GM12878 (cell line): ENCODE results near the gene LGMN. TPM values are rescaled to one million over a fixed set of nuclear protein-coding genes. Genes with fewer than 3 reads are reported as not detected.

Experiments
- ATAC-seq: fragments of 200-7000 bp; cut with Tn5 transposase; 3 replicates; pipeline ENCODE4 v1.9.1; 2020; ENCODE audit warnings: mild to moderate bottlenecking, moderate library complexity
- BruUV-seq: library from RNA; stranded (reverse); fragments of 400-500 nt; replicated peaks from 2 replicates; lab custom pipeline; 2021; lab: Mats Ljungman, UMichigan
- CTCF ChIA-PET: fragments of 300-600 bp; sonication (Branson Sonifier 250); formaldehyde crosslinking; extraction: SDS; loops from one replicate; lab custom pipeline; 2021; ENCODE audit warnings: inconsistent platforms; lab: Yijun Ruan, JAX
- POLR2A ChIA-PET: fragments of 350-600 bp; formaldehyde crosslinking; extraction: SDS; loops from one replicate; lab custom pipeline; 2021; ENCODE audit warnings: inconsistent platforms; lab: Charles Lee
- RAD21 ChIA-PET: fragments of 300-600 bp; sonication (Branson Sonifier 250); formaldehyde crosslinking; loops from one replicate; lab custom pipeline; 2023; ENCODE audit warnings: antibody characterized with exemption; ENCODE audit not compliant: unreplicated experiment; lab: Charles Lee
- SMC1A ChIA-PET: fragments of 300-600 bp; sonication (Branson Sonifier 250); formaldehyde crosslinking; loops from one replicate; lab custom pipeline; 2023; ENCODE audit not compliant: unreplicated experiment, uncharacterized antibody; lab: Charles Lee
- DNase-seq: peaks from one replicate; pipeline ENCODE4 v3.0.0-alpha.2; 2011; ENCODE audit warnings: low read depth, low spot score
- FAIRE-seq: peaks from 3 replicates; lab custom pipeline; 2011; peaks lifted over from hg19 to GRCh38; lab: Jason Lieb, UNC
- H2AFZ ChIP-seq: 2 replicates; pipeline ENCODE4 v1.6.0; 2011; ENCODE audit warnings: low read depth, low read length, control low read depth; ENCODE audit not compliant: control insufficient read depth
- H3K27ac ChIP-seq: 2 replicates; pipeline ENCODE4 v1.5.1; 2011; ENCODE audit warnings: control low read depth; ENCODE audit not compliant: control insufficient read depth, insufficient read depth
- H3K27me3 ChIP-seq, 2 experiments: replicated peaks in 1 of 2; 2 replicates each; pipeline versions ENCODE4 v1.6.0 to v1.6.1; 2011; ENCODE audit warnings: low read length in 1 of 2; ENCODE audit not compliant: control insufficient read depth in 2 of 2, insufficient read depth in 2 of 2
- H3K36me3 ChIP-seq, 2 experiments: 2 replicates each; pipeline ENCODE4 v1.5.1; 2011; ENCODE audit warnings: low read length in 1 of 2; ENCODE audit not compliant: control insufficient read depth in 2 of 2, insufficient read depth in 2 of 2
- H3K4me1 ChIP-seq: 2 replicates; pipeline ENCODE4 v1.6.1; 2011; ENCODE audit warnings: mild to moderate bottlenecking, low read length, moderate library complexity, mixed read lengths; ENCODE audit not compliant: control insufficient read depth, insufficient read depth
- H3K4me2 ChIP-seq: 2 replicates; pipeline ENCODE4 v1.6.0; 2011; ENCODE audit warnings: control low read depth; ENCODE audit not compliant: control insufficient read depth, insufficient read depth
- H3K4me3 ChIP-seq: fragments of 200-600 bp; sonication (generic); 2 replicates; pipeline ENCODE4 v1.5.1; 2016
- H3K79me2 ChIP-seq: 2 replicates; pipeline ENCODE4 v1.6.0; 2011; ENCODE audit warnings: low read length; ENCODE audit not compliant: control insufficient read depth, insufficient read depth
- H3K9ac ChIP-seq: 2 replicates; pipeline ENCODE4 v1.8.0; 2011; ENCODE audit warnings: low read length, control low read depth, mixed read lengths; ENCODE audit not compliant: control insufficient read depth, insufficient read depth
- H3K9me3 ChIP-seq: replicated peaks from 3 replicates; pipeline ENCODE4 v1.5.1; 2011; ENCODE audit warnings: mild to moderate bottlenecking, low read length; ENCODE audit not compliant: control insufficient read depth, insufficient read depth
- H4K20me1 ChIP-seq: 2 replicates; pipeline ENCODE4 v1.6.0; 2011; ENCODE audit not compliant: control insufficient read depth, insufficient read depth
- EGR1 ChIP-seq, 2 experiments: IDR thresholded peaks; 1 replicate in 1 of 2; 2 replicates in 1 of 2; pipeline ENCODE4 v1.6.1; 2011 to 2012; ENCODE audit warnings: low read depth in 2 of 2, low read length in 2 of 2, borderline replicate concordance in 1 of 2, mild to moderate bottlenecking in 1 of 2, moderate library complexity in 1 of 2
- MEF2B ChIP-seq: fragments of 450-650 bp; IDR thresholded peaks from 2 replicates; pipeline ENCODE4 v1.6.1; 2018; ENCODE audit warnings: mild to moderate bottlenecking, moderate library complexity; ENCODE audit not compliant: partially characterized antibody, poor library complexity, severe bottlenecking
- RB1 ChIP-seq: fragments of 450-650 bp; formaldehyde crosslinking; IDR thresholded peaks from 2 replicates; pipeline ENCODE4 v1.6.1; 2017; ENCODE audit warnings: mild to moderate bottlenecking, borderline replicate concordance
- TBL1XR1 ChIP-seq: IDR thresholded peaks from 2 replicates; pipeline ENCODE4 v1.6.1; 2012; ENCODE audit warnings: low read depth, low read length, improper control_type of control experiment
- WGBS: methylation state at CpG from one replicate; pipeline ENCODE4 v1.1.6; 2016; ENCODE audit warnings: low lambda C conversion rate; ENCODE audit not compliant: insufficient replicate concordance, insufficient coverage; ENCODE audit errors: missing lambda C conversion rate; 5-methylcytosine and 5-hydroxymethylcytosine counted together
- in situ Hi-C: fragments of 300-500 bp; cut with MboI; formaldehyde crosslinking; loops from 9 replicates; pipeline ENCODE4 v1.14.3; 2018; ENCODE audit warnings: mixed read lengths
- intact Hi-C: fragments of 100-400 bp; cut with micrococcal nuclease; formaldehyde crosslinking; loops from one replicate; pipeline ENCODE4 v1.14.2; 2022; ENCODE audit not compliant: unreplicated experiment
- polyA plus RNA-seq, 11 experiments: library from polyadenylated mRNA; depleted of rRNA in 4 of 11; unstranded in 6 of 11; stranded (reverse) in 5 of 11; fragments of >200 nt; fragmentation: Nextera tagmentation in 4 of 11; fragmentation: Illumina TruSeq in 1 of 11; extraction: Ambion mirVana in 4 of 11; extraction: Trizol in 1 of 11; gene quantifications; 1 replicate in 1 of 11; 2 replicates in 10 of 11; pipeline versions ENCODE4 v1.2.1 to v1.2.3, GENCODE V29; 2011 to 2016; ENCODE audit warnings: inconsistent platforms in 2 of 11, missing spikeins in 2 of 11, low read depth in 1 of 11
- total RNA-seq, 4 experiments: library from RNA; depleted of rRNA in 3 of 4; stranded (reverse); fragments of >200 nt in 3 of 4; fragmentation: Illumina TruSeq in 1 of 4; extraction: Trizol in 1 of 4; gene quantifications; 2 replicates each; pipeline versions ENCODE4 v1.2.1 to v1.2.3, GENCODE V29; 2013 to 2021
- TF ChIP-seq, protein P1 (sequence below): IDR thresholded peaks from 2 replicates; pipeline ENCODE4 v1.6.1; 2012; ENCODE audit warnings: mild to moderate bottlenecking, low read depth, low read length
- TF ChIP-seq, protein P2 (sequence below): IDR thresholded peaks from 2 replicates; pipeline ENCODE4 v1.6.1; 2012; ENCODE audit warnings: low read length, inconsistent platforms

Gene LGMN
- total and polyA plus RNA-seq, 10 of the 15 experiments (the other 5 are each of a cell fraction or from before 2014, with no cell fraction given) = 0.71 to 192 (median 3.9) TPM

DNA sequence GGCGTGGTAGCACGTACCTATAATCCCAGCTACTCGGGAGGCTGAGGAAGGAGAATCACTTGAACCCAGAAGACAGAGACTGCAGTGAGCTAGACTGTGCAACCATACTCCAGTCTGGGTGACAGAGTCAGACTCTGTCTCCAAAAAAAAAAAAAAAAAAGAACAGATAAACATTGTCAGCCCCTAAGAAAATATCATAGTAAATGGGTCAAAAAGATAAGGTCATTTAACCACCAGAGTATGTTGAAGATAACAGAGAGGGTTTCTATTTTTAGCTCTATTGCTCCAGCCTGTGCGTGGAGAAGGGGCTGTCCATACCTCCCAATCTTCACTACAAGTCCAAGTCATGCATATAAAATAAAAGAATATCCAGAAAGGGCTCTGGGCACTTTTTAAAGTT is 15.4 kb downstream of the LGMN start:
- no peaks in the 10 kb centered on the region; the same call in 1 of the 2 replicates for H3K79me2 ChIP-seq
- no peak overlapping the region for H3K9ac ChIP-seq
- ChIA-PET POLR2A (interaction anchor here (0.7 kb wide), 1 partner anchor 147 kb away, joined by 7 read pairs; no protein-coding TSS in a partner anchor), CTCF (interaction anchor here (0.8 to 1.7 kb wide), 2 partner anchors 16 to 20 kb away, joined by 3 to 4 read pairs; no protein-coding TSS in a partner anchor), RAD21 (interaction anchor here (0.7 to 1.0 kb wide), 2 partner anchors 27 to 349 kb away, joined by 3 to 4 read pairs; no protein-coding TSS in a partner anchor), SMC1A (interaction anchor here (0.6 to 1.7 kb wide), 6 partner anchors 11 to 156 kb away, joined by 3 to 4 read pairs (median 4); no protein-coding TSS in a partner anchor)
- peaks cover 19% of the 10 kb centered on the region for H3K4me1 ChIP-seq
- H3K4me2 ChIP-seq = no peak overlapping the region
- no TSS peak for BruUV-seq
- H3K27me3 ChIP-seq = no peaks in the 10 kb centered on the region
- FAIRE-seq (no peak), ATAC-seq (no peak), DNase-seq (no peak)
- H3K36me3 ChIP-seq = peaks cover 1% of the 10 kb centered on the region in 2 experiments; a peak in 3 of 4 replicates
- H3K4me3 ChIP-seq = no peak overlapping the region
- in situ Hi-C loops = no loop called here
- H3K9me3 ChIP-seq = peaks cover 6% of the 10 kb centered on the region; the same call in 2 of the 3 replicates
- no peak overlapping the region for H2AFZ ChIP-seq
- H4K20me1 ChIP-seq = no peaks in the 10 kb centered on the region
- intact Hi-C loops = no loop called here
- TF ChIP-seq EGR1 (IDR thresholded peaks at IDR 0.05; ENCODE audit: borderline replicate concordance in 1 of 2, low read depth in 2 of 2, low read length in 2 of 2) = no peak
- no peak for TF ChIP-seq RB1
- no peak for TF ChIP-seq MEF2B
- TF ChIP-seq, protein P1, sequence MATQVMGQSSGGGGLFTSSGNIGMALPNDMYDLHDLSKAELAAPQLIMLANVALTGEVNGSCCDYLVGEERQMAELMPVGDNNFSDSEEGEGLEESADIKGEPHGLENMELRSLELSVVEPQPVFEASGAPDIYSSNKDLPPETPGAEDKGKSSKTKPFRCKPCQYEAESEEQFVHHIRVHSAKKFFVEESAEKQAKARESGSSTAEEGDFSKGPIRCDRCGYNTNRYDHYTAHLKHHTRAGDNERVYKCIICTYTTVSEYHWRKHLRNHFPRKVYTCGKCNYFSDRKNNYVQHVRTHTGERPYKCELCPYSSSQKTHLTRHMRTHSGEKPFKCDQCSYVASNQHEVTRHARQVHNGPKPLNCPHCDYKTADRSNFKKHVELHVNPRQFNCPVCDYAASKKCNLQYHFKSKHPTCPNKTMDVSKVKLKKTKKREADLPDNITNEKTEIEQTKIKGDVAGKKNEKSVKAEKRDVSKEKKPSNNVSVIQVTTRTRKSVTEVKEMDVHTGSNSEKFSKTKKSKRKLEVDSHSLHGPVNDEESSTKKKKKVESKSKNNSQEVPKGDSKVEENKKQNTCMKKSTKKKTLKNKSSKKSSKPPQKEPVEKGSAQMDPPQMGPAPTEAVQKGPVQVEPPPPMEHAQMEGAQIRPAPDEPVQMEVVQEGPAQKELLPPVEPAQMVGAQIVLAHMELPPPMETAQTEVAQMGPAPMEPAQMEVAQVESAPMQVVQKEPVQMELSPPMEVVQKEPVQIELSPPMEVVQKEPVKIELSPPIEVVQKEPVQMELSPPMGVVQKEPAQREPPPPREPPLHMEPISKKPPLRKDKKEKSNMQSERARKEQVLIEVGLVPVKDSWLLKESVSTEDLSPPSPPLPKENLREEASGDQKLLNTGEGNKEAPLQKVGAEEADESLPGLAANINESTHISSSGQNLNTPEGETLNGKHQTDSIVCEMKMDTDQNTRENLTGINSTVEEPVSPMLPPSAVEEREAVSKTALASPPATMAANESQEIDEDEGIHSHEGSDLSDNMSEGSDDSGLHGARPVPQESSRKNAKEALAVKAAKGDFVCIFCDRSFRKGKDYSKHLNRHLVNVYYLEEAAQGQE = no peak
- TF ChIP-seq, protein P2, sequence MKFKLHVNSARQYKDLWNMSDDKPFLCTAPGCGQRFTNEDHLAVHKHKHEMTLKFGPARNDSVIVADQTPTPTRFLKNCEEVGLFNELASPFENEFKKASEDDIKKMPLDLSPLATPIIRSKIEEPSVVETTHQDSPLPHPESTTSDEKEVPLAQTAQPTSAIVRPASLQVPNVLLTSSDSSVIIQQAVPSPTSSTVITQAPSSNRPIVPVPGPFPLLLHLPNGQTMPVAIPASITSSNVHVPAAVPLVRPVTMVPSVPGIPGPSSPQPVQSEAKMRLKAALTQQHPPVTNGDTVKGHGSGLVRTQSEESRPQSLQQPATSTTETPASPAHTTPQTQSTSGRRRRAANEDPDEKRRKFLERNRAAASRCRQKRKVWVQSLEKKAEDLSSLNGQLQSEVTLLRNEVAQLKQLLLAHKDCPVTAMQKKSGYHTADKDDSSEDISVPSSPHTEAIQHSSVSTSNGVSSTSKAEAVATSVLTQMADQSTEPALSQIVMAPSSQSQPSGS = no peak
- TF ChIP-seq TBL1XR1 = no peak
- no peak overlapping the region for H3K27ac ChIP-seq
- 97% methylated on average over 4 of the region's 4 CpGs for WGBS
